Measurements from ENCODE around the gene OTOP1.
"Not testable (repeated sequence)": the region's sequence is repeated elsewhere in the genome, so short reads cannot be mapped to it uniquely, and the experiment has no call there.

Gene OTOP1

GRCh38 chr4:4160956-4161665, 65.6 kb downstream of the OTOP1 start:
- not testable (repeated sequence) for DNase-seq

- DNase-seq, result not testable (repeated sequence)
Measured at GRCh38 chr4:4145622-4146021, 81.1 kb downstream of the OTOP1 start.

GRCh38 chr4:4143376-4143775, 83.4 kb downstream of the OTOP1 start:
- DNase-seq, result not testable (repeated sequence)

GRCh38 chr4:4142679-4143078, 84.0 kb downstream of the OTOP1 start:
- DNase-seq, result not testable (repeated sequence)

GRCh38 chr4:4141186-4141585, 85.5 kb downstream of the OTOP1 start:
- DNase-seq, result not testable (repeated sequence)
